ENCODE data around the gene DHRSX.

The DHRSX gene

GRCh38 chrX:2336181-2336580 lies 164.6 kb downstream of the DHRSX start:
- Histone ChIP-seq H4K20me1 (ENCODE audit: low read depth, low read length) (no peaks in the 10 kb centered on the region), H3K27ac (ENCODE audit: low read depth, low read length) (no peak overlapping the region), H3K27me3 (ENCODE audit: low read length) (no peaks in the 10 kb centered on the region), H3K4me3 (ENCODE audit: insufficient read depth, low read length, poor library complexity, severe bottlenecking) (no peak overlapping the region), H2AFZ (ENCODE audit: low read depth, low read length, severe bottlenecking) (no peak overlapping the region), H3K36me3 (ENCODE audit: low read length) (no peaks in the 10 kb centered on the region), H3K9ac (ENCODE audit: low read length) (no peak overlapping the region), H3F3A (ENCODE audit: insufficient read depth) (no peaks in the 10 kb centered on the region), H3K9me3 (ENCODE audit: insufficient read depth, low read length) (no peaks in the 10 kb centered on the region), H3K9me2 (replicated peaks; ENCODE audit: insufficient read depth, low read length) (no peaks in the 10 kb centered on the region), H3K4me2 (ENCODE audit: low read depth, low read length, poor library complexity, severe bottlenecking) (no peak overlapping the region), H3K79me2 (ENCODE audit: insufficient read depth, low read length) (no peaks in the 10 kb centered on the region)
- no peak for TF ChIP-seq EZH2phosphoT487 (conservative IDR thresholded peaks at IDR 0.05; ENCODE audit: low read length)
- no peak for TF ChIP-seq CTCF (IDR thresholded peaks at IDR 0.05; ENCODE audit: insufficient read depth, low read length, poor library complexity, severe bottlenecking)

GRCh38 chrX:2334237-2334636 lies 166.5 kb downstream of the DHRSX start:
- H3K9ac ChIP-seq (ENCODE audit: low read length), result no peak overlapping the region
- H2AFZ ChIP-seq (ENCODE audit: low read depth, low read length, severe bottlenecking), result no peak overlapping the region

GRCh38 chrX:2332252-2332651 lies 168.5 kb downstream of the DHRSX start:
- no peaks in the 10 kb centered on the region for H3K27me3 ChIP-seq (ENCODE audit: low read length)

More at GRCh38 chrX:2334237-2334636, 166.5 kb downstream of the DHRSX start:
- no peaks in the 10 kb centered on the region for H3F3A ChIP-seq (ENCODE audit: insufficient read depth)
- no peaks in the 10 kb centered on the region for H3K36me3 ChIP-seq (ENCODE audit: low read length)
- no peaks in the 10 kb centered on the region for H3K79me2 ChIP-seq (ENCODE audit: insufficient read depth, low read length)
- no peak for TF ChIP-seq EZH2phosphoT487 (conservative IDR thresholded peaks at IDR 0.05; ENCODE audit: low read length)
- TF ChIP-seq CTCF (IDR thresholded peaks at IDR 0.05; ENCODE audit: insufficient read depth, low read length, poor library complexity, severe bottlenecking), result no peak
- no peak overlapping the region for H3K27ac ChIP-seq (ENCODE audit: low read depth, low read length)
- no peaks in the 10 kb centered on the region for H4K20me1 ChIP-seq (ENCODE audit: low read depth, low read length)
- no peaks in the 10 kb centered on the region for H3K9me3 ChIP-seq (ENCODE audit: insufficient read depth, low read length)
- no peak overlapping the region for H3K4me2 ChIP-seq (ENCODE audit: low read depth, low read length, poor library complexity, severe bottlenecking)
- H3K4me3 ChIP-seq (ENCODE audit: insufficient read depth, low read length, poor library complexity, severe bottlenecking), result no peak overlapping the region
- no peaks in the 10 kb centered on the region for H3K9me2 ChIP-seq (replicated peaks; ENCODE audit: insufficient read depth, low read length)
- no peaks in the 10 kb centered on the region for H3K27me3 ChIP-seq (ENCODE audit: low read length)

More at GRCh38 chrX:2332252-2332651, 168.5 kb downstream of the DHRSX start:
- no peak overlapping the region for H3K9ac ChIP-seq (ENCODE audit: low read length)
- H3F3A ChIP-seq (ENCODE audit: insufficient read depth), result no peaks in the 10 kb centered on the region
- no peak overlapping the region for H3K27ac ChIP-seq (ENCODE audit: low read depth, low read length)
- H3K79me2 ChIP-seq (ENCODE audit: insufficient read depth, low read length), result no peaks in the 10 kb centered on the region
- H3K9me2 ChIP-seq (replicated peaks; ENCODE audit: insufficient read depth, low read length), result no peaks in the 10 kb centered on the region
- no peaks in the 10 kb centered on the region for H4K20me1 ChIP-seq (ENCODE audit: low read depth, low read length)
- H2AFZ ChIP-seq (ENCODE audit: low read depth, low read length, severe bottlenecking), result no peak overlapping the region
- no peak overlapping the region for H3K4me3 ChIP-seq (ENCODE audit: insufficient read depth, low read length, poor library complexity, severe bottlenecking)
- TF ChIP-seq CTCF (IDR thresholded peaks at IDR 0.05; ENCODE audit: insufficient read depth, low read length, poor library complexity, severe bottlenecking) (no peak), EZH2phosphoT487 (conservative IDR thresholded peaks at IDR 0.05; ENCODE audit: low read length) (no peak)
- no peak overlapping the region for H3K4me2 ChIP-seq (ENCODE audit: low read depth, low read length, poor library complexity, severe bottlenecking)
- H3K36me3 ChIP-seq (ENCODE audit: low read length), result no peaks in the 10 kb centered on the region
- H3K9me3 ChIP-seq (ENCODE audit: insufficient read depth, low read length), result no peaks in the 10 kb centered on the region

All from SU-DHL-6 (cell line).